ENCODE results near the gene KCNH3.
"Not testable (repeated sequence)": the region's sequence is repeated elsewhere in the genome, so short reads cannot be mapped to it uniquely, and the experiment has no call there.

The KCNH3 gene

GRCh38 chr12:49527361-49528130 lies 11.3 kb upstream of the KCNH3 start:
- DNase-seq = no peak

- DNase-seq = no peak
These were observed 9.4 kb upstream of the KCNH3 start for GRCh38 chr12:49529414-49529813.

GRCh38 chr12:49531745-49532144 lies 7.1 kb upstream of the KCNH3 start:
- no peak for DNase-seq

- DNase-seq = no peak
These were observed 5.5 kb upstream of the KCNH3 start for GRCh38 chr12:49533331-49533730.

GRCh38 chr12:49534122-49534521 lies 4.7 kb upstream of the KCNH3 start:
- not testable (repeated sequence) for DNase-seq

GRCh38 chr12:49534731-49535278 lies 4.0 kb upstream of the KCNH3 start:
- no peak for DNase-seq

- no peak for DNase-seq
These were observed 2.8 kb upstream of the KCNH3 start for GRCh38 chr12:49535921-49536525.

- no peak for DNase-seq
These were observed 2.2 kb upstream of the KCNH3 start for GRCh38 chr12:49536526-49537071.

GRCh38 chr12:49537231-49537751 lies 1.5 kb upstream of the KCNH3 start:
- no peak for DNase-seq

GRCh38 chr12:49537752-49538509 lies 899 bp upstream of the KCNH3 start:
- DNase-seq = no peak

- no peak for DNase-seq
These were observed 787 bp downstream of the KCNH3 start for GRCh38 chr12:49539406-49540228.

GRCh38 chr12:49540229-49541139 lies 1.7 kb downstream of the KCNH3 start:
- DNase-seq = no peak

GRCh38 chr12:49541140-49541861 lies 2.5 kb downstream of the KCNH3 start:
- no peak for DNase-seq

- DNase-seq = no peak
These were observed 3.2 kb downstream of the KCNH3 start for GRCh38 chr12:49541911-49542505.

- no peak for DNase-seq
These were observed 3.8 kb downstream of the KCNH3 start for GRCh38 chr12:49542592-49543160.

GRCh38 chr12:49543221-49543913 lies 4.5 kb downstream of the KCNH3 start:
- DNase-seq = no peak

- DNase-seq = no peak
These were observed 5.3 kb downstream of the KCNH3 start for GRCh38 chr12:49543914-49544815.

GRCh38 chr12:49545815-49546214 lies 7.0 kb downstream of the KCNH3 start:
- DNase-seq = no peak

Measured in activated CD4-positive, alpha-beta T cell treated with anti-CD3 and anti-CD28 coated beads, Interleukin-2, Interleukin-6, amounts not matched to agents 100 ng/mL and 50 ng/mL, durations not matched to agents 16 hours and 8 hours (primary cell).